HepG2 (cell line): Measurements from ENCODE around the gene C11orf24. TPM values are rescaled to one million over a fixed set of nuclear protein-coding genes. Genes with fewer than 3 reads are reported as not detected.
A peak's percentile ranks its signal among the peaks of the same experiment; 100 is the strongest.

ENCODE experiments used
- AKAP8 ChIP-seq: sonication (generic); formaldehyde crosslinking; IDR thresholded peaks from 2 replicates; pipeline ENCODE4 v1.5.1; 2020; ENCODE audit warnings: mild to moderate bottlenecking, missing genetic modification reagents
- CSRNP1 ChIP-seq: sonication (generic); formaldehyde crosslinking; IDR thresholded peaks from 2 replicates; pipeline ENCODE4 v1.8.1; 2023; ENCODE audit warnings: mild to moderate bottlenecking, missing genetic modification reagents
- DPF2 ChIP-seq: sonication (generic); formaldehyde crosslinking; IDR thresholded peaks from 2 replicates; pipeline ENCODE4 v1.4.0; 2020; ENCODE audit warnings: mild to moderate bottlenecking, low read depth, missing genetic modification reagents, borderline replicate concordance
- FOXA3 ChIP-seq: IDR thresholded peaks from 2 replicates; pipeline ENCODE4 v1.6.1; 2016; ENCODE audit warnings: missing genetic modification reagents, missing compliant biosample characterization
- LRRFIP1 ChIP-seq: sonication (generic); formaldehyde crosslinking; conservative IDR thresholded peaks from 2 replicates; pipeline ENCODE4 v1.4.0; 2020; ENCODE audit warnings: missing genetic modification reagents
- MAFF ChIP-seq: IDR thresholded peaks from 2 replicates; pipeline ENCODE4 v1.6.1; 2011; ENCODE audit warnings: low read depth, low read length, improper control_type of control experiment
- MAX ChIP-seq: IDR thresholded peaks from 2 replicates; pipeline ENCODE4 v1.6.1; 2012; ENCODE audit warnings: inconsistent platforms
- MXD3 ChIP-seq: IDR thresholded peaks from 2 replicates; pipeline ENCODE4 v1.6.1; 2016; ENCODE audit warnings: mild to moderate bottlenecking, missing biosample characterization, missing genetic modification reagents
- NFIB ChIP-seq: sonication (generic); formaldehyde crosslinking; IDR thresholded peaks from 2 replicates; pipeline ENCODE4 v1.9.0; 2021; ENCODE audit warnings: missing genetic modification reagents, mild to moderate bottlenecking, borderline replicate concordance
- NR1H2 ChIP-seq: sonication (generic); formaldehyde crosslinking; IDR thresholded peaks from 2 replicates; pipeline ENCODE4 v1.8.1; 2022; ENCODE audit warnings: low read depth, missing genetic modification reagents, borderline replicate concordance
- PAWR ChIP-seq: sonication (generic); formaldehyde crosslinking; IDR thresholded peaks from 2 replicates; pipeline ENCODE4 v1.4.0; 2020; ENCODE audit warnings: missing genetic modification reagents, mild to moderate bottlenecking, borderline replicate concordance
- PRPF4 ChIP-seq: fragments of 200-400 bp; formaldehyde crosslinking; IDR thresholded peaks from 2 replicates; pipeline ENCODE4 v1.6.1; 2016; ENCODE audit warnings: low read length, low read depth; ENCODE audit not compliant: poor library complexity, severe bottlenecking
- SIX4 ChIP-seq: sonication (generic); formaldehyde crosslinking; IDR thresholded peaks from 2 replicates; pipeline ENCODE4 v1.4.0; 2020; ENCODE audit warnings: missing genetic modification reagents
- TFDP1 ChIP-seq: IDR thresholded peaks from 2 replicates; pipeline ENCODE4 v1.6.1; 2016; ENCODE audit warnings: missing compliant biosample characterization, missing genetic modification reagents, borderline replicate concordance
- UBTF ChIP-seq: sonication (generic); formaldehyde crosslinking; IDR thresholded peaks from 2 replicates; pipeline ENCODE4 v1.4.0; 2020; ENCODE audit warnings: mild to moderate bottlenecking, missing genetic modification reagents
- ZC3H13 ChIP-seq: sonication (generic); formaldehyde crosslinking; IDR thresholded peaks from 2 replicates; pipeline ENCODE4 v1.8.1; 2023; ENCODE audit warnings: mild to moderate bottlenecking, missing genetic modification reagents, moderate library complexity
- ZNF546 ChIP-seq: sonication (generic); formaldehyde crosslinking; conservative IDR thresholded peaks from 2 replicates; pipeline ENCODE4 v1.8.1; 2023; ENCODE audit warnings: mild to moderate bottlenecking, missing genetic modification reagents
- ZNF749 ChIP-seq: sonication (generic); formaldehyde crosslinking; IDR thresholded peaks from 2 replicates; pipeline ENCODE4 v1.8.0; 2022; ENCODE audit warnings: mild to moderate bottlenecking, missing genetic modification reagents, moderate library complexity, borderline replicate concordance
- ZNF775 ChIP-seq: sonication (generic); formaldehyde crosslinking; IDR thresholded peaks from 2 replicates; pipeline ENCODE4 v1.4.0; 2020; ENCODE audit warnings: missing genetic modification reagents, mild to moderate bottlenecking, moderate library complexity, borderline replicate concordance
- ZNF776 ChIP-seq: sonication (generic); formaldehyde crosslinking; IDR thresholded peaks from 2 replicates; pipeline ENCODE4 v1.4.0; 2020; ENCODE audit warnings: mild to moderate bottlenecking, missing genetic modification reagents
- polyA plus RNA-seq, 8 experiments: library from polyadenylated mRNA; depleted of rRNA in 3 of 8; stranded (reverse) in 7 of 8; unstranded in 1 of 8; fragments of >200 nt; fragmentation: Illumina TruSeq in 4 of 8; extraction: Trizol in 4 of 8; gene quantifications; 2 replicates each; pipeline versions ENCODE4 v1.2.1 to v1.2.3, GENCODE V29; 2011 to 2016; ENCODE audit warnings: low read depth in 4 of 8, missing spikeins in 1 of 8, mixed read lengths in 1 of 8; ENCODE audit not compliant: insufficient read depth in 1 of 8
- total RNA-seq, 5 experiments: library from RNA; depleted of rRNA; stranded (reverse); fragments of >200 nt; fragmentation: Illumina TruSeq; extraction: Trizol; gene quantifications; 2 replicates each; pipeline ENCODE4 v1.2.3, GENCODE V29; 2016; ENCODE audit warnings: low read depth in 1 of 5

C11orf24 gene
- total and polyA plus RNA-seq, 2 of the 13 experiments (the other 11 are each of a cell fraction or from before 2014, with no cell fraction given) = 52.9 to 55.5 TPM

GRCh38 chr11:68216171-68216938 lies 55.4 kb downstream of the C11orf24 start (continued):
- TF ChIP-seq ZNF776 (CRISPR knock-in tag) (no peak), AKAP8 (CRISPR knock-in tag) (peak; percentile 21; the same call in 1 of the 2 replicates), CSRNP1 (0 out of 2 replicates have a peak, but pooled peaks have one; percentile 37), ZNF775 (CRISPR knock-in tag) (no peak), ZNF546 (CRISPR knock-in tag) (no peak), UBTF (CRISPR knock-in tag) (peak; percentile 36; the same call in 1 of the 2 replicates), NFIB (CRISPR knock-in tag) (no peak), ZC3H13 (no peak), FOXA3 (CRISPR knock-in tag) (0 out of 2 replicates have a peak, but pooled peaks have one; percentile 7), PAWR (no peak), MAX (peak; percentile 54; the same call in 1 of the 2 replicates), MXD3 (CRISPR knock-in tag) (0 out of 2 replicates have a peak, but pooled peaks have one; percentile 47), ZNF749 (CRISPR knock-in tag) (0 out of 2 replicates have a peak, but pooled peaks have one; percentile 48), DPF2 (CRISPR knock-in tag) (no peak), PRPF4 (no peak), LRRFIP1 (CRISPR knock-in tag) (no peak), TFDP1 (CRISPR knock-in tag) (peak; percentile 56; the same call in 1 of the 2 replicates), NR1H2 (CRISPR knock-in tag) (no peak), MAFF (no peak), SIX4 (no peak)
